Stimulated activated CD8-positive, alpha-beta memory T cell treated with anti-CD3 and anti-CD28 coated beads, Interleukin-2, amount 100 ng/mL, for 48 hours (primary cell): ENCODE results near the gene MRPL49.

Source experiments
- DNase-seq, 2 donors: peaks; one replicate each; pipeline ENCODE4 v3.0.0-alpha.2; 2020; ENCODE audit warnings: low read depth in 2 of 2

The MRPL49 gene

GRCh38 chr11:65102142-65103095, 19.7 kb upstream of the MRPL49 start:
- DNase-seq: no peak

GRCh38 chr11:65103476-65103875, 18.6 kb upstream of the MRPL49 start:
- DNase-seq: no peak

DNA sequence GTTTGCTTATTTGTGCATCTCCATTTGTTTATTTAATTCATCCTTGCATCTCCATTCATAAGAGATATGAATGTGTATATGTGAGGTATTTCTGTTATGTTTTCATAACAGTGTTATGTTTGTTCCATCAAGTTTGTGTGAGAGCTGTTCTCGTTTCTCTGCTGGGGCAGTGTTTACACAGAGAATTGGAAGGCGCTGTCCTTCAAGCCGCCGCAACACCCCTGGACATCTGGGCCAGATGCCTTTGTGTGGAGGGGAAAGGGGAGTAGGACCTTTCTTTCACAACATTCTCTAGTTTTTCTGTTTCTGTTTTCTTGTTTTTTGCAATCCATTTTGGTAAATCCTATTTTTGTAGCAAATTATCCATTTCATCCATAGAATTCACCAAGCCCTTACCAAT, 17.5 kb upstream of the MRPL49 start:
- DNase-seq: no peak

GRCh38 chr11:65107078-65107477, 15.0 kb upstream of the MRPL49 start:
- no peak for DNase-seq

DNA sequence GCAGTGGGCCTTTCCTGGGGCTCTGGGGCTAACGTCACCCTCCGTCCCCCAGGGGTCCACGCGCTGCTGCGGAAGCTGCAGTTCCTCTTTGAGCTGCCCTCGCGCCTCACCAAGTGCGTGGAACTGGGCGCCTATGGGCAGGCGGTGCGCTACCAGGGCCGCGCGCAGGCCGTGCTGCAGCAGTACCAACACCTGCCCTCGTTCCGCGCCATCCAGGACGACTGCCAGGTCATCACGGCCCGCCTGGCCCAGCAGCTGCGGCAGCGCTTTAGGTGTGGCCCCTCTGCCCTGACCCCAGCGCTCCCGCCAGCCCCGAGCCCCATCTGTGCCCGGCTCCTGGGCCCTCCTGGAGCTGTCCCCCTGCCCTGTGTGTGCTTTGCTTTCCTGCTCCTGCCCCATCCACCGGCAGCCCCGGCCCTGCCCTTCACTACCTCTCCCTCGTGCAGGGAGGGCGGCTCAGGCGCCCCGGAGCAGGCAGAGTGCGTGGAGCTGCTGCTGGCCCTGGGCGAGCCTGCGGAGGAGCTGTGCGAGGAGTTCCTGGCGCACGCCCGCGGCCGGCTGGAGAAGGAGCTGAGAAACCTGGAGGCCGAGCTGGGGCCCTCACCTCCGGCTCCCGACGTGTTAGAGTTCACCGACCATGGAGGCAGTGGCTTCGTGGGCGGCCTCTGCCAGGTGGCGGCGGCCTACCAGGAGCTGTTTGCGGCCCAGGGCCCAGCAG, 14.2 kb upstream of the MRPL49 start:
- DNase-seq: no peak

- no peak for DNase-seq
These were observed 13.5 kb upstream of the MRPL49 start for GRCh38 chr11:65108469-65109123.

GRCh38 chr11:65109231-65110198, 12.6 kb upstream of the MRPL49 start:
- no peak for DNase-seq

DNA sequence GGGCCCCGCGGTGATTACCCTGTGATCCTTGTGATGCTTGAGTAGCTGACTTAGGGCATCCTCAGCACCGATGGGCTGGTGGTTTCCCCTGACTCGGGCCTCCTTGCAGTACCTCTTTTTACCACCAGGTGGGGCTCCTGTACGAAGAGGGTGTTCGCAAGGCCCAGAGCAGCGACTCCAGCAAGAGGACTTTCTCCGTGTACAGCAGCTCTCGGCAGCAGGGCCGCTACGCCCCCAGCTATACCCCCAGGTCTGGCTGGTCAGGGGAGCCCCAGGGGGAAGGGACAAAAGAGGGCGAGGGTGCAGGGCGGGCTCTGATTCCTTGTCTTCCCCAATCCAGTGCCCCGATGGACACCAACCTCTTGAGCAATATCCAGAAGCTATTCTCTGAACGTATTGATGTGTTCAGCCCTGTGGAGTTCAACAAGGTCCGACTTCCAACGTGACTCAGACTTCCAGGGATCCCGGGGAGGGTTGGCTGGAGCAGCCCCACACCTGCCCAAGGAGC, 11.7 kb upstream of the MRPL49 start:
- peak; percentile 88 to 95 for DNase-seq

DNA sequence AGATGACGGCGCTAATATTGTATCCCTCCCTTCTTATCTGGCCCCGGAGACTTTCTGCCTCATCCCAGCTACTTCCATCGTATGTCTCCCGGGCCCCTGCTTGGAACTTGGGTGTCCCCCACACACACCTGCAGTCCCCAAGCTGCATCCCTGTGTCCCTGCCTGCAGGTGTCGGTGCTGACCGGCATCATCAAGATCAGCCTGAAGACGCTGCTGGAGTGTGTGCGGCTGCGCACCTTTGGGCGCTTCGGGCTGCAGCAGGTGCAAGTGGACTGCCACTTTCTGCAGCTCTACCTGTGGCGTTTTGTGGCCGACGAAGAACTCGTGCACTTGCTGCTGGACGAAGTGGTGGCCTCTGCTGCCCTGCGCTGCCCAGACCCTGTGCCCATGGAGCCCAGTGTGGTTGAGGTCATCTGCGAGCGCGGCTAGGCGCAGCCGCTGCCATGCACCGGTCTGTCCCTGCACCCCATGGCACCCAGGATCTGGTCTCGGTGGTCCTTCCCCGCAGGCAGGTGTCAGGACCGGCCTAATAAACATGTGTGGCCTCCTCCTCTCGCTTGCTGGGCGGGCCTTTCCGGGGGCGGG, 10.9 kb upstream of the MRPL49 start:
- DNase-seq: no peak

DNA sequence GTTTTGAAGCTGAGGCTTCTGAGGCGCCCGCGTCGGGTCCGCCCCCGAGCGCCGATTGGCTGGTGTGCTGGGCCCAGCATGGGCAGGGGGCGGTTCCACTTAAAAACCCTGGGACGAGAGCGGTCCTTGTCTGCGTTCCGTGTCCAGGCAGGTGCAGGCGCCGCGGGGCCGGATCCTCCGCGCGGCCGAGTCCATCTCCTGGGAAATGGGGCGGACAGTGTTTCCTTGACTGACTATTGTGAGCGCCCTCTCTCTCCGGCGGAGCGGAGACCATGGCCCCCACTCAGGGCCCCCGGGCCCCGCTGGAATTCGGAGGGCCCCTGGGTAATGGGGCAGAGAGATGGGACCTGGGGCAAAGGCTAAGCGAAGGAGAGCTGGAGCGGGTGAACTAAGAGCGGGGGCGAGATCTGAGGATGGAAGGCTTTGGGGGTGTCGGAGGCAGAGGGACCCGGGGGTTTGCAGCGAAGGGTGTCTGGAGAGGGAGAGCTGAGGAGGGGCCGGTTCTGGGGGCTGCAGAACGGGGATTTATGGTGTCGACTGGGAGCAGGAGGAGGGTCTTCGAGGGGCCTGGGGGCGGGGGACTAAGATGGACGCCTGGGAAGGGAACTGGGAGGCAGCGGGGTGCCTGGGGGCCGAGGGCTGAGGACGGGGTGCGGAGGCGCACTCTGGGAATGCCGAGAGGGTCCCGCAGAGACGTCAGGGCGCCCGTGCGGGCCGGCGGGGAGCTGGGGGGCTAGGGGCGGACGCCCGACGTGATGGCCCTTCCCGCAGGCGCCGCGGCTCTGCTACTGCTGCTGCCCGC, 10.2 kb upstream of the MRPL49 start, which contains the start of gene TM7SF2:
Gene TM7SF2 (plus strand): TSS at position 129 of the 802 bp plus-strand sequence. CDS start 144 bp downstream, at position 273.
- peak; percentile 94 for DNase-seq

DNA sequence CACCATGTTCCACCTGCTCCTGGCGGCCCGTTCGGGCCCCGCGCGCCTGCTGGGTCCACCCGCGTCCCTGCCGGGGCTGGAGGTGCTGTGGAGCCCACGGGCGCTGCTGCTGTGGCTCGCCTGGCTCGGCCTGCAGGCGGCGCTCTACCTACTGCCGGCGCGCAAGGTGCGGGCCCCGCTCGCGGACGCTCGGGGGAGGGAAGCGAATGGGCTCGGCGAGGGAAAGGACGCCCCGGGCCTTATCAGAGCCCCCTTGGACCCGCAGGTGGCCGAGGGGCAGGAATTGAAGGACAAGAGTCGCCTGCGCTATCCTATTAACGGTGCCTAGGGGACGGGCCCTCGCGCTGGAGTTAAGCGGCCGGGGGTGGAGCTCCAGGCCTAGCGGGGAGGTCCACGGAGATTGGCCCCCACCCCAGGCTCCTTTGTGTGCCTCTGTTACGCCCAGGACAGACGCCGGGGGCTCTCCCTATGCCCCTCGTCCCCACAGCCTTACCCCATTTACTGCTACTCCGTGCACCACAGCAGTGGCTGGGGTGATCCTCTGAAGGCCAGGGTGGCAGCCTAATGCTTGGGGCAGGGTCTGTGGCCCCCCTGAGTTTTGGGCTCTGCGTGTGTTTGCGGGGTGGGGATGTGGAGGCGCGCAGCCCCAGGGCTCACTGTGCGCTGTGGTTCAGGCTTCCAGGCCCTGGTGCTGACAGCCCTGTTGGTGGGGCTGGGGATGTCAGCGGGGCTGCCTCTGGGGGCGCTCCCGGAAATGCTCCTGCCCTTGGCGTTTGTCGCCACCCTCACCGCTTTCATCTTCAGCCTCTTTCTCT, 9.4 kb upstream of the MRPL49 start:
- DNase-seq: peak in 1 of 2 donors; percentile 60

GRCh38 chr11:65113361-65113756, 8.8 kb upstream of the MRPL49 start:
- DNase-seq: no peak

DNA sequence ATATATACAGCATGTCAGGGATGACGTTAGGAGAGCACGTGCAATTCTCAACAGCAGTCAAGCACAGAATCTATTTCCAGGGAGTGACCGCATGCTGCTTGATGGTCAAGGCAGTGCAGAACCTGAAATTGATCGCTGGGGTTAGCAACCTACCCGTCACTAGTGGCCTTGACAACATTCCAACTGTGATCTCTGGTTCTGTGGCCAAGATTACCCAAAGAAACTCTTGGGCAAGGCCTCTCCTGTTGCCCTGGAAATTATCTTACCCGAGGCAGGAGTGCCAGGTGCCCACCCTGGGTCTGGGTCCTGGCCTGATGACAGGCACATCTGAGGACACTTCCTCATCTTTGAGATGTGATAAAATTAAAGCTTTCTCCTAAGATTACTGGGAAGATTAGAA, 8.3 kb upstream of the MRPL49 start:
- DNase-seq: no peak

GRCh38 chr11:65114538-65115171, 7.5 kb upstream of the MRPL49 start:
- no peak for DNase-seq

DNA sequence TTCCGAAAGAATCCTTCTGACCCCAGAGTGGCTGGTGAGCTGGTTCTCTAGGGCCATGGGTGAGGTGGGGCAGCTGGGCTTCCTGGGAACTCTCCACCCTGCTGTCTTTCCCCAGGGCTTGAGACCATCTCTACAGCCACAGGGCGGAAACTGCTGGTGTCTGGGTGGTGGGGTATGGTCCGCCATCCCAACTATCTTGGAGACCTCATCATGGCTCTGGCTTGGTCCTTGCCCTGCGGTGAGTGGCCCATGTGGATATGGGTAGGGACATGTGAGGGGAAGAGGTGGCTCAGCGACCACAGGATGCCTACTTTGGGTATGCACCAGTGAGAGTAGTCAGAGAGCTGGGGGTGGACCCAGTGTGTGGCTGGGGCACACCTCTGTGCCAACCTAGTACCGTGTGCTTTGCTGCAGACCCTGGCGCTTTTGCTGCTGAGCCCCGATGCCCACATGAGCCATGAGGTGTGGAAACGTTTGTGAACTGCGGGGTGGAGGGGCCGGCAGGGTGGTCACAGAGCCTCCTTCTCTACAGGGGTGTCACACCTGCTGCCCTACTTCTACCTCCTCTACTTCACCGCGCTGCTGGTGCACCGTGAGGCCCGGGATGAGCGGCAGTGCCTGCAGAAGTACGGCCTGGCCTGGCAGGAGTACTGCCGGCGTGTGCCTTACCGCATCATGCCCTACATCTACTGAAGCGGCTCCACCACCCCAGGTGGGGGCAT, 6.6 kb upstream of the MRPL49 start:
- DNase-seq: no peak

- peak in 1 of 2 donors; percentile 49 for DNase-seq
These were observed 5.5 kb upstream of the MRPL49 start for GRCh38 chr11:65116370-65117205.
